DND-41 (cell line): ENCODE measurements around the gene NLGN4X.

Experiments used
- ATAC-seq: fragments of 200-7000 bp; cut with Tn5 transposase; 3 replicates; pipeline ENCODE4 v1.9.1; 2021; ENCODE audit warnings: low read depth; ENCODE audit not compliant: insufficient read depth
- DNase-seq: peaks from one replicate; pipeline ENCODE4 v3.0.0-alpha.2; 2020
- H2AFZ ChIP-seq: 2 replicates; pipeline ENCODE4 v1.6.0; 2012; ENCODE audit warnings: low read depth, low read length
- H3K27ac ChIP-seq: 2 replicates; pipeline ENCODE4 v1.5.1; 2012; ENCODE audit warnings: low read length, inconsistent platforms
- H3K27me3 ChIP-seq: fragments of 200-600 bp; sonication (generic); 2 replicates; pipeline ENCODE4 v1.6.0; 2012; ENCODE audit warnings: low read length, mild to moderate bottlenecking, inconsistent platforms; ENCODE audit not compliant: insufficient read depth, poor library complexity
- H3K36me3 ChIP-seq: 2 replicates; pipeline ENCODE4 v1.5.1; 2012; ENCODE audit warnings: low read length, inconsistent platforms; ENCODE audit not compliant: insufficient read depth
- H3K4me1 ChIP-seq: 2 replicates; pipeline ENCODE4 v1.5.1; 2012; ENCODE audit warnings: mild to moderate bottlenecking, low read length; ENCODE audit not compliant: insufficient read depth
- H3K4me2 ChIP-seq: 2 replicates; pipeline ENCODE4 v1.6.0; 2012; ENCODE audit warnings: mild to moderate bottlenecking, moderate library complexity, low read length, inconsistent platforms; ENCODE audit not compliant: insufficient read depth
- H3K4me3 ChIP-seq, 2 experiments: fragments of 200-600 bp in 1 of 2; shearing (Covaris generic) in 1 of 2; 2 replicates each; pipeline ENCODE4 v1.5.1; 2012 to 2016; ENCODE audit warnings: inconsistent platforms in 2 of 2, low read length in 2 of 2, mild to moderate bottlenecking in 2 of 2, low read depth in 1 of 2, moderate library complexity in 1 of 2
- H3K79me2 ChIP-seq: 2 replicates; pipeline ENCODE4 v1.6.0; 2012; ENCODE audit warnings: low read length, inconsistent platforms; ENCODE audit not compliant: insufficient read depth
- H3K9ac ChIP-seq: 2 replicates; pipeline ENCODE4 v1.6.0; 2012; ENCODE audit warnings: low read depth, mild to moderate bottlenecking, inconsistent platforms, low read length, moderate library complexity
- H3K9me3 ChIP-seq: 2 replicates; pipeline ENCODE4 v1.5.1; 2012; ENCODE audit warnings: low read length, moderate library complexity, mild to moderate bottlenecking, inconsistent platforms; ENCODE audit not compliant: insufficient read depth, severe bottlenecking
- H4K20me1 ChIP-seq: 2 replicates; pipeline ENCODE4 v1.6.0; 2012; ENCODE audit warnings: low read length; ENCODE audit not compliant: insufficient read depth
- EZH2 ChIP-seq: IDR thresholded peaks from 3 replicates; pipeline ENCODE4 v1.6.1; 2012; ENCODE audit warnings: borderline replicate concordance, low read depth, mild to moderate bottlenecking, moderate library complexity, low read length, inconsistent platforms; ENCODE audit not compliant: severe bottlenecking
- TF ChIP-seq, protein P1 (sequence below): IDR thresholded peaks from 2 replicates; pipeline ENCODE4 v1.5.1; 2012; ENCODE audit warnings: borderline replicate concordance, low read length, moderate library complexity, mild to moderate bottlenecking; ENCODE audit not compliant: poor library complexity, severe bottlenecking; ENCODE audit errors: extremely low read depth

NLGN4X gene

DNA sequence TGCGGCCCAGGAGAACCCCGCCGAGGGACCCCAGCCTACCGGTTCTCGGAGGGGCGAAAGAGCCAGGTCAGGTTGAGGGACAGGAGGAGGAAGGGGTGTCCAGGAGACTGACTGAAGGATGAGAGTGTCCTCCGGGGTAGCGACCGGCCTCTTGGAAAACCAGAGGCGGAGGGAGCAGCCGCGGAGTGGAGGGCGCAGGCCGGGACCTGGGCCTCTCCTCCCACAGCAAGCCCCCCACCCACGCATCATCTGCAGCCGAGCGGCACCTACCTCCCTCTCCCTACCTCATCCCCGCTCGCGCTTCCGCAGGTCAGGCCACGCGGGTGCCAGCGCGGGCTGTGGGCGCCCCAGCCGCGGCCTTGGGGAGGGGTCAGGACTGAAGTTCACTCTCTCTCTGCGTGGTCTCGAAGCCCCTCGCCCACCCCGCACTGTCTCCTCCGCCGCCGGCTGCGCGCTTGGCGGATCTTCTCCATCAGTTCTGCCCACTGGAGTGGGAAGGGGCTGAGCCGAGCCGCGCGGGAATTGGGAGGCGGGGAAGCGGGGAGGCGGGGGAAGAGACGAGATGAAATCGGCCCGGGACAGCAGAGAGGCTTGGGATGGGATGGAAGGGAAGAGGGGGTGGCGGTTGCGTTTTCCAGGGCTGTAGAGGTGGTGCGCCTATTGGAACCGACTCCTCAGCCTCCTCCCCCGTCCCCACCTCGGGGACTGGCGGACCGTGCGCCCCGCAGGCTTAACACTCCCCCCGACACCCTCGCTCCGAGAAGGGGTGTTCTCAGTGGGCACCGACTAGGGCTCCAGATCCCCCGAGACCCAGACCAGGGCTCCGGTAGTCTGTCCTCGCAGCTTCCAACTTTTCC is 1.8 kb downstream of the NLGN4X start:
- Histone ChIP-seq H3K9ac (peak overlapping the region; percentile 88), H4K20me1 (peaks cover 43% of the 10 kb centered on the region), H3K9me3 (no peaks in the 10 kb centered on the region), H3K79me2 (peaks cover 86% of the 10 kb centered on the region), H2AFZ (0 out of 2 replicates have a peak overlapping the region, but pooled peaks have one; percentile 49), H3K27me3 (no peaks in the 10 kb centered on the region), H3K4me2 (peak overlapping the region; percentile 64), H3K4me1 (peaks cover 43% of the 10 kb centered on the region), H3K36me3 (peaks cover 42% of the 10 kb centered on the region), H3K4me3 (peak overlapping the region; percentile 76 to 78), H3K27ac (peak overlapping the region; percentile 95)
- DNase-seq (peak; percentile 41), ATAC-seq (peak; percentile 27)
- TF ChIP-seq, protein P1, sequence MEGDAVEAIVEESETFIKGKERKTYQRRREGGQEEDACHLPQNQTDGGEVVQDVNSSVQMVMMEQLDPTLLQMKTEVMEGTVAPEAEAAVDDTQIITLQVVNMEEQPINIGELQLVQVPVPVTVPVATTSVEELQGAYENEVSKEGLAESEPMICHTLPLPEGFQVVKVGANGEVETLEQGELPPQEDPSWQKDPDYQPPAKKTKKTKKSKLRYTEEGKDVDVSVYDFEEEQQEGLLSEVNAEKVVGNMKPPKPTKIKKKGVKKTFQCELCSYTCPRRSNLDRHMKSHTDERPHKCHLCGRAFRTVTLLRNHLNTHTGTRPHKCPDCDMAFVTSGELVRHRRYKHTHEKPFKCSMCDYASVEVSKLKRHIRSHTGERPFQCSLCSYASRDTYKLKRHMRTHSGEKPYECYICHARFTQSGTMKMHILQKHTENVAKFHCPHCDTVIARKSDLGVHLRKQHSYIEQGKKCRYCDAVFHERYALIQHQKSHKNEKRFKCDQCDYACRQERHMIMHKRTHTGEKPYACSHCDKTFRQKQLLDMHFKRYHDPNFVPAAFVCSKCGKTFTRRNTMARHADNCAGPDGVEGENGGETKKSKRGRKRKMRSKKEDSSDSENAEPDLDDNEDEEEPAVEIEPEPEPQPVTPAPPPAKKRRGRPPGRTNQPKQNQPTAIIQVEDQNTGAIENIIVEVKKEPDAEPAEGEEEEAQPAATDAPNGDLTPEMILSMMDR, result no peak
- TF ChIP-seq EZH2, result no peak

DNA sequence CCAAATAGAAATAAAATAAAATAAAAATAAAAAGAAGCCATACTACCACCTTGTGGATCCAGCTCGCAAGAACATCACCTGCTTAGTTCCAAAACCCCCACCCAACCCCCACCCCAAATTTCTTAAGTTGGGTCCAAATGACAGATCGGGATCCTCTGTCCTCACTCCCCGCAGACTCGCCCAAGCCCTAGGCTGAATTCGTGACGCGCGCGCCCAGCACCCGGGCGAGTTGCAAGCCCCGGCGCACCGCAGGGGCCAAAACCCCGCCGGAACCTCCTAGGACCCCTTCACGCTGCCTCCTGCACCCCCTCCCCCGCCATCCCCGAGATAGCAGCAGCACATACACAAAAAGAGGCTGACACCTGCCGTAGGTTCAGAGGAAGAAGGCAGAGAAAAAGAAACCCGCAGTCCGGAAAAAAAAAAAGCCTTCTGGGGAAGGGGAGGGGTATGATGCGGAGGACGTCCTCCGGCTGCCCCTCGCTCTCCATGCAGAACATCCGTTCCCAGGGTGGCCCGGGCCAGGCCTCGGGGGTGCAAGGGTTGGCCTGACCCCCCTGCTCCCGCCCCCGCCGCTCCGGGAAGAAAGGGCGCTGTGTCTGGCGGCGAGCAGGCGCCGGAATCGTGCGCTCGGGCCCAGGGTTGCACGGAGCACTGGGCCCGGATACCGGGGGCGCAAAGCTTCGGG is 2.6 kb downstream of the NLGN4X start:
- peak overlapping the region; percentile 95 for H3K27ac ChIP-seq
- no peaks in the 10 kb centered on the region for H3K9me3 ChIP-seq
- H3K4me1 ChIP-seq, result peaks cover 50% of the 10 kb centered on the region
- H3K4me3 ChIP-seq, result peak overlapping the region; percentile 76 to 78
- ATAC-seq (peak; percentile 41), DNase-seq (peak; percentile 72)
- H2AFZ ChIP-seq, result 0 out of 2 replicates have a peak overlapping the region, but pooled peaks have one; percentile 49
- no peaks in the 10 kb centered on the region for H3K27me3 ChIP-seq
- H3K79me2 ChIP-seq, result peaks cover 93% of the 10 kb centered on the region
- peaks cover 48% of the 10 kb centered on the region for H3K36me3 ChIP-seq
- TF ChIP-seq EZH2, result no peak
- TF ChIP-seq, protein P1, result peak; percentile 2
- H4K20me1 ChIP-seq, result peaks cover 49% of the 10 kb centered on the region
- peak overlapping the region; percentile 88 for H3K9ac ChIP-seq
- H3K4me2 ChIP-seq, result peak overlapping the region; percentile 64; the same call in 1 of the 2 replicates

DNA sequence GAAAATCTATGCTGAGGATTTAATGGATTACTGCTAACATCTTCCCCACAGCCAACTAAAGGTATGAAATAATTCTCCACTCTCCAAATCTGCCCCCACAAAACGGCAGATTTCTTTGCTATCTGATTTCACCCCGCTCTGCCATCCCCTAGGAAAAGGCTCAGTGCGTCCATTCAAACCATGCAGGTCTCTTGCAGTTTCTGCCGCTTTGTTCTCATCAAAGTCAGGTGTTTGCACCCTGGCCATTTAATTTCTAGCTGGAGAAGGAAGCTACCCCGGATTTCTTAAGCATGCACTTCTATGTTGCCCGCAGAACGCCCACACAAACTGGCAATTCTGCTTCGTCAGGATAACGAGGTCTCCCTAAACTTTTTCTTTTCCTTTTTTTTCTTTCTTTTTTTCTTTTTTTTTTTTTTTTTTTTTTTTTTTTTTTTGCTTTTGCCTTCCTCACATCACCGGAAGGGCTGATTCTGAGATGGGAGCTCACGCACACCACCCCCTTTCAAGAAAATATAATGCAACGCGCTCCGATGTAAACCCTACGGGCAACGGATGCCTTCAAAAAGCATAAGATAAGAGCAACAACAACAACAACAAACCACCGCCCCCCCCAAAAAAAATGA is 3.3 kb downstream of the NLGN4X start:
- peaks cover 95% of the 10 kb centered on the region for H3K79me2 ChIP-seq
- ATAC-seq, result no peak

More for the DNA sequence above, 3.3 kb downstream of the NLGN4X start:
- Histone ChIP-seq H3K9me3 (no peaks in the 10 kb centered on the region), H3K9ac (peak overlapping the region; percentile 88), H2AFZ (no peak overlapping the region), H3K4me2 (peak overlapping the region; percentile 64), H4K20me1 (peaks cover 49% of the 10 kb centered on the region), H3K27me3 (no peaks in the 10 kb centered on the region), H3K36me3 (peaks cover 48% of the 10 kb centered on the region), H3K4me1 (peaks cover 55% of the 10 kb centered on the region), H3K4me3 (peak overlapping the region; percentile 76 to 78; a peak in 3 of 4 replicates), H3K27ac (peak overlapping the region; percentile 44)
- peak; percentile 27 for DNase-seq
- TF ChIP-seq, protein P1, result no peak
- TF ChIP-seq EZH2, result no peak
